DMS 273 treated with DMSO at 0.1 percent for 48 hours (cell line): Measurements from ENCODE around the gene DAO.
"Not testable (repeated sequence)": the region's sequence is repeated elsewhere in the genome, so short reads cannot be mapped to it uniquely, and the experiment has no call there.

Source experiments
- DNase-seq: peaks from one replicate; lab custom pipeline; 2025; lab: John Stamatoyannopoulos, UW

DAO gene

GRCh38 chr12:108850854-108851573, 28.9 kb upstream of the DAO start:
- DNase-seq: no peak

GRCh38 chr12:108852674-108853309, 27.1 kb upstream of the DAO start:
- DNase-seq: no peak

GRCh38 chr12:108853426-108853825, 26.5 kb upstream of the DAO start:
- DNase-seq: no peak

- DNase-seq: no peak
Measured at GRCh38 chr12:108853981-108854446, 25.9 kb upstream of the DAO start.

DNA sequence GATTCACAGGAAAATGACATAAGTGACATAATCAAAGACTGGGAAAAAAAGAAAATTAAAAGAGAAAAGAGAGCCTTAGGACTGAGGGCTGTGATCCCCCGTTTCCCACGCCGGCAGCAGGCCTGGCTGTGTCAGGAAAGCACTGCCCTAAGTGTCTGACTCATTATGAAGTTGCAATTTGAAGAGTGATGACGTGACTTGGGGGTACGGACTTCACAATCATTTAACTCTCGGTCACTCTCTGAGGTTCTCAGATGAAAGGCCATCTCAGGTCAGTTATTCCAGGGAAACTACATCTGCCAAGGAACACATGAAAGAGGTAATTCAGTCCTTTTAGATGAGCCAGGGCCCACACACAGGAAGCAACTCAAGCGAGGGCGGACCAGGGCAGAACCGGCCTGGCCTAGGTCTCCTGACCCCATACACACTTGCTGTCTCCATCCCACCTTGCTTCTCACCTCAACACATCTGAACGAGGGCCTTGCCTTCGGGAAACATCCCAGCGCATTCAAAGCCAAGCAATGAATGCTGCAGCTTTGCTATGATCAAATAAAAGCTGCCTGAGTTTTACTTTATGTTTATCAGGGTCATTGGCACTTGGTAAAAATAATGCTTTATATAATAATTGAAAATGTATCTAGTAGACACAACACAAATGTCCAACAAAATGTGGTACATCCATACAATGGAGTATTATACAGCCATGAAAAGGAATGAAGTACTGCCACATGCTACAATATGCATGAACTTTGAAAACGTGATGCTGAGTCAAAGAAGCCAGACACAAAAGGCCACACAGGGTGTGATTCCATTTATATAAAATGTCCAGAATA, 25.2 kb upstream of the DAO start:
- no peak for DNase-seq

- DNase-seq: no peak
Measured at GRCh38 chr12:108855284-108856169, 24.4 kb upstream of the DAO start.

DNA sequence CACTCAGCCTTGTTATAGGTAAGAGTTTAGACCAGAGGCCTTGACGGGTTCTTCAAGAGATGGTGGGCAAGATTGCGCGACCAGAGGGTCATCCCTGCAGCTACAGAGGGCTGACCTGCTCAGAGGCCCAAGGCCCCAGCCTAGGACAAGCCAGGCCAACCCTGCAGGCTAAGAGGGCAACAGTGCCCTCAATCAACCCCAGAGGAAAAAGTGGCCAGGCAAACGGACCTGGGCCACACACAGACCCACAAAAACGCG, 23.8 kb upstream of the DAO start:
- DNase-seq: no peak

DNA sequence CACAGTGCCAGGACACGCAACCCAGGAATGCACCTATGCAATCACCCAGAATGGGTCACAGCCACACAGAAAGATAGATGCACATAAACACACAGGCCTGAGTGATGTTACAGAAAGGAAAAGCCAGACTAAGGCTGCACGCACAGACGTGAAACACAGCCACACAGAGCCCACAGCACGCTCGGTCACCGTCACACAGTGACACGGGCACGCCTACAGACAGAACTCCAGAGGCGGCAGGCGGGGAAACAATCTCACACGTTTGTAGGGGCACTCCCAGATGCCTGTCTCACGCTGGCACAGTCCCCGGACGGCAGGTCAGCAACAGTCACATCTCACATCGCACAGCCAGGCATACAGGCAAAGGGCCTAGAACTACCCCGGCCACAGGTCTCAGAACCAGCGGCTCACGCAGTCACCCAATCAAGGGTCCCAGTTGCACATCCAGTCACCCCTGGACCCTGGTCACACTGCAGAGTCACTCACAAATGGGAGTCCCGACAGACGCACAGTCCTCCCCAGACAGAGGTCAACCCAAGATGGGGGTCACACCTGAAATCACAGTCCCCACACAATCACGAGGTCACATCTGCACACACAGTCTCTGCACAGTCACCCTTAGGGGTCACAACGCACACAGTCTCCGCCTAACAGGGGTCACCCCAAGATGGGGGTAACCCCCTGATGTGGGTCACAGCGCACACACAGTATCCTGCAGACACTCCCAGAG, 23.3 kb upstream of the DAO start:
- DNase-seq: no peak

GRCh38 chr12:108857158-108857407, 22.8 kb upstream of the DAO start:
- DNase-seq: no peak

GRCh38 chr12:108858311-108859074, 21.4 kb upstream of the DAO start:
- DNase-seq: no peak

DNA sequence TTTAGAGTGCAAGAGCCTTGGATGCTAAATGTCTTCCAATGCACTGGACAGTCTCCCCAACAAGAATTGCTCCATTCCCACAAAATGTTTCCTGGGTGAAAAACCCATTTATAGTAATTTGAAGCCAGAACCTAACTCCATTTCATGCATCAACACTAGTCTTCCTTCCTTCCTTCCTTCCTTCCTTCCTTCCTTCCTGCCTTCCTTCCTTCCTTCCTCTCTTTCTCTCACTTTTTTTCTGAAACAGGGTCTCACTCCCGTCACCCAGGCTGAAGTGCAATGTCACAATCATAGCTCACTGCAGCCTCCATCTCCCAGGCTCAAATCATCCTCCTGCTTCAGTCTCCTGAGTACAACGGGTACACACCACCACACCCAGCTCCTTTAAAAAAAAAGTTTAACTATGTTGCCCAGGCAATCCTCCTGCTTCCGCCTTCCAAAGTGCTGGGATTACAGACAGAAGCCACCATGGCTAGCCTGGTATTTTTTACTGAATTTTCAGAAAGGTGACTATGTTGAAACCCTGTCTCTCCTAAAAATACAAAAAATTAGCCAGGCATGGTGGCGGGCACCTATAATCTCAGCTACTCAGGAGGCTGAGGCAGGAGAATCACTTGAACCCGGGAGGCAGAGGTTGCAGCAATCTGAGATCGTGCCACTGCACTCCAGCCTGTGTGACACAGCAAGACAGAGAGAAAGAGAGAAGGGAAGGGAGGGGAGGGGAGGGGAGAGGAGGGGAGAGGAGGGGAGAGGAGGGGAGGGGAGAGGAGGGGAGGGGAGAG, 20.6 kb upstream of the DAO start:
- not testable (repeated sequence) for DNase-seq

DNA sequence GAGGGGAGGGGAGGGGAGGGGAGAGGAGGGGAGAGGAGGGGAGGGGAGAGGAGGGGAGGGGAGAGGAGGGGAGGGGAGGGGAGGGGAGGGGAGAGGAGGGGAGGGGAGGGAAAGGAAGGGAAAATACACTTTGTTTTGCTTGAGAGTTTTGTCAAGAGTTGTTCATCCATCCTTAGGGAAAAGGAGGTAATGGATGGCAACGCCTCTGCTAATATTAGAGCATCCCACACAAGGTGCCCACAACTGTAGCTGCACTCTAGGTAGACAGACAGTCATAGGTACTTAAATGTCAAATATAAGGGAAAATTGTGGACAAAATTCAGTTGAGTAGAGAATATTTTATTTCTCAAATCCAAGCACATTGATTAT, 20.0 kb upstream of the DAO start:
- DNase-seq: no peak

GRCh38 chr12:108860443-108860842, 19.4 kb upstream of the DAO start:
- no peak for DNase-seq

DNA sequence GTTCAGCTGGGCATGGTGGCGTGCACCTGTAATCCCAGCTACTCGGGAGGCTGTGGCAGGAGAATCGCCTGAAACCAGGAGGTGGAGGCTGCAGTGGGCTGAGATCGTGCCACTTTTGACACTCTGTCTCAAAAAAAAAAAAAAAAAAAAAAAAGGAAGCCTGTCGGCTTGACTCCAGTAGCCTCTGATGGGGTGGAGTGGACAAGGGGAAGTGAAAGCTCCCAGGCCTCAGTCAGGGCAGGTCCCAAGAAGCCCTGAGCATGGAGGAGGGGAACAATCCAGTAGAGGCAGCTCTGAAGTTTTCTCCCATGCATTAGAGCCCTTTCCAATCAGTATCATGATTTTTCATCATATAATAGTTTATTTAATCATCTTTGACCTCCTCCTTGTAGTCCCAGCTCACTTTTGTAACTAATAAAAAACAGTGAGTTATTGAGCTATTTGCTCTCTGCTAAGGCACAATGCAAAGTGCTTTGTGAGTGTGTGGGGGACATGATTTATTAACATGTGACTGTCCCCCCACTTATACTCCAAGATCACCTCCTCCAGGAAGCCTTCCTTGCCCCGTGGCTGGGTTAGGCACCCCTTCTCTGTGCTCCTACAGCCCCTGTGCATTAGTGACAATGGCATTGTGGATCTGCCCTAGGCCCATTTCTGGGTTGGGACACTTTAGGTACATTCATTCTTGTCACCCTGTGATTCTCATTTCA, 17.9 kb upstream of the DAO start:
- DNase-seq: no peak

- DNase-seq: no peak
Measured at GRCh38 chr12:108862588-108862959, 17.3 kb upstream of the DAO start.

DNA sequence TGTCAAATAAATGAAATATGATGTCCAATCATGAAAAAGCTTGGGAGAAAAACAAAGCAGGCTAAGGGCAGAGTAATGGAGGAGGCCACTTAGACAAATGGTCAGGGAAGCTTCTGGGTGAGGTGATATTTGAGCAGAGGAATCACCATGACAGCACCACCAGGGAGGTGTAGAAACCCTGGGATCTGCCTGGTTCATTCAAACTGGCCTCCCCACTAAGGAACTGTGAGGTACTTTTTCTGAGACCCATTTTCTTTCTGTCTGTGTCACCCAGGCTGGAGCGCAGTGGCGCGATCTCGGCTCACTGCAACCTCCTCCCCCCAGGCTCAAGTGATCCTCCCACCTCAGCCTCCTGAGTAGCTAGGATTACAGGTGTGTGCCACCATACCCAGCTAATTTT, 14.7 kb upstream of the DAO start:
- DNase-seq: no peak

- DNase-seq: not testable (repeated sequence)
Measured at GRCh38 chr12:108866083-108866482, 13.8 kb upstream of the DAO start.

GRCh38 chr12:108868781-108869180, 11.1 kb upstream of the DAO start:
- DNase-seq: no peak

DNA sequence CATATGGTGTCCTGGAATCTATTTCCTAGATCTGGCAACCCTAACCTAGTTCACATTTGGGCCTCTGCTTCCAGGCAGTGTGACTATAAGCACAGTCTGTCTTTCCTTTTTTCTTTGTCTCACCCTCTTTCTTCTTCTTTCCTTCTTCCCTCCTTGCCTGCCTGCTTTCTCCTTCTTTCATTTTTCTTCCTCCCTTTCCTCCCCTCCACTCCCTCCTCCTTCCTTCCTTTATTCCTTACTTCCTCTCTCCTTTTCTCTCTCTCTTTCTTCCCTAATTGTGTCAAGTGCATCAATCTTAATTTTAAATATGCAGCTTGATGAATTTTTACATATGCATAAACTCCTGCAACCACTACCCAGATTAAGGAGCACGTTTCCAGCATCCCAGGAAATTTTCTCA, 4.6 kb upstream of the DAO start:
- DNase-seq: no peak
